Spleen (tissue), 7 donors: ENCODE data around the gene CROCC.

Experiments
- POLR2A ChIP-seq, 3 donors: fragments of 450-650 bp; IDR thresholded peaks; one replicate each; pipeline ENCODE4 v1.5.1; 2017; ENCODE audit warnings: antibody characterized with exemption in 3 of 3, mild to moderate bottlenecking in 1 of 3
- POLR2AphosphoS5 ChIP-seq, 3 donors: sonication (generic); formaldehyde crosslinking; IDR thresholded peaks; one replicate each; pipeline ENCODE4 v1.5.1; 2017; ENCODE audit warnings: antibody characterized with exemption in 3 of 3
- TF ChIP-seq, protein P1 (sequence below), 11 experiments: fragments of 200-600 bp in 7 of 11; fragments of 450-650 bp in 4 of 11; sonication (generic) in 4 of 11; IDR thresholded peaks in 8 of 11; conservative IDR thresholded peaks in 3 of 11; 1 replicate in 7 of 11; 2 replicates in 4 of 11; pipeline versions ENCODE4 v1.4.0 to v1.8.0; 2016 to 2021; ENCODE audit warnings: antibody characterized with exemption in 11 of 11, inconsistent platforms in 4 of 11, mild to moderate bottlenecking in 1 of 11
- donor health status: DM: no; HTN: no; CAD: no; lungs with moderate emphysema.
- donor health status: DM: no; HTN: no; CAD: no.
- donor health status: DM: no; HTN: no; CAD: no.

DNA sequence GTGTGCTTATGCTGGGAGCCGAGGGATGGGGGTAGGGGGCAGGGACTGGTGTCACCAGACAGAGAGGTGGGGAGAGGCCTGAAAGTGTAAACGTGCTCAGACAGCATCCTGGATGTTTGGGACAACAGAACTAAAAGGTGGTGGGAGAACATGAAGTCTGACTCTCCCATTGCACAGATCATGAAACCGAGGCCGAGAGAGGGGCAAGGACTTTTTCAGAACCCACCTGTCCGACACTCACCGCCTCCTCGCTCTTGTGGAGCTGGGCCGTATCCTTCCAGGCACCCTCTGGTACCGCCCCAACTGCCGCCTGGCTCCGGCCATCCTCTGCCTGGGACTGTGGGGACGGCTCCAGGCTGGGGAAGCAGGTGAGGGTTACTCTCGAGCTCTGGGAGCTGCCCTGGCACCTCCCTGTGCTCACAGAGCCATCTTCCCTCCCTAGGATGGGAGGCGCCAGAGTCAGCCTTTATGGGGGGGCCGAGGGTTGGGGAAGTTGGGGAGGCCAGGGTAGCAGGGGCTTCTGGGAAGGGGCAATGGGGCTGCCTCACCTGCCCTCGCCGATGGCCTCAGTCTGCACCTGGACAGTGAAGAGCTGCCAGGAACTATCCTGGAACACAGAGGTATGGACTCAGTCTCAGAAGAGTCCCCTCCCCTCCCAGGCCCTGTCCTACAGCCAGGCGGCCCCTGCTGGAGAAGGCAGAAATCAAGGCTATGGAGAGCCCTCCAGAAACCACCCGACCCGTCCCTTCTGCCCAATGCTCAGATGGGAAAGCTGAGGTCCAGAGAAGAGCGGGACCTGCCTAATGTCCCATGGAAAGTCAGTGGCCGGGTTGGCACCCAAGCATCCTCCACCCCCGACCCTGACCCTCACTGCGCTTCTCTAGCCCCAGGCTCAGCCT is 83.0 kb downstream of the CROCC start:
- TF ChIP-seq, protein P1, sequence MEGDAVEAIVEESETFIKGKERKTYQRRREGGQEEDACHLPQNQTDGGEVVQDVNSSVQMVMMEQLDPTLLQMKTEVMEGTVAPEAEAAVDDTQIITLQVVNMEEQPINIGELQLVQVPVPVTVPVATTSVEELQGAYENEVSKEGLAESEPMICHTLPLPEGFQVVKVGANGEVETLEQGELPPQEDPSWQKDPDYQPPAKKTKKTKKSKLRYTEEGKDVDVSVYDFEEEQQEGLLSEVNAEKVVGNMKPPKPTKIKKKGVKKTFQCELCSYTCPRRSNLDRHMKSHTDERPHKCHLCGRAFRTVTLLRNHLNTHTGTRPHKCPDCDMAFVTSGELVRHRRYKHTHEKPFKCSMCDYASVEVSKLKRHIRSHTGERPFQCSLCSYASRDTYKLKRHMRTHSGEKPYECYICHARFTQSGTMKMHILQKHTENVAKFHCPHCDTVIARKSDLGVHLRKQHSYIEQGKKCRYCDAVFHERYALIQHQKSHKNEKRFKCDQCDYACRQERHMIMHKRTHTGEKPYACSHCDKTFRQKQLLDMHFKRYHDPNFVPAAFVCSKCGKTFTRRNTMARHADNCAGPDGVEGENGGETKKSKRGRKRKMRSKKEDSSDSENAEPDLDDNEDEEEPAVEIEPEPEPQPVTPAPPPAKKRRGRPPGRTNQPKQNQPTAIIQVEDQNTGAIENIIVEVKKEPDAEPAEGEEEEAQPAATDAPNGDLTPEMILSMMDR (IDR thresholded peaks at IDR 0.05 in 8 of 11, conservative IDR thresholded peaks at IDR 0.05 in 3 of 11): no peak
- TF ChIP-seq POLR2AphosphoS5 (IDR thresholded peaks at IDR 0.05) (no peak), POLR2A (IDR thresholded peaks at IDR 0.05) (no peak)
